Common myeloid progenitor, CD34-positive (primary cell): ENCODE data around the gene EBP.

Experiments used
- CTCF ChIA-PET: fragments of 350-600 bp; sonication (Branson Sonifier 250); formaldehyde crosslinking; loops from one replicate; lab custom pipeline; 2021; ENCODE audit warnings: antibody characterized with exemption; lab: Charles Lee
- POLR2A ChIA-PET: fragments of 350-600 bp; sonication (Branson Sonifier 250); formaldehyde crosslinking; loops from one replicate; lab custom pipeline; 2021; ENCODE audit warnings: antibody characterized with exemption; lab: Charles Lee
- DNase-seq, 3 donors: peaks; one replicate each; pipeline versions ENCODE4 v3.0.0 to v3.0.0-alpha.2; 2013
- H3K27ac ChIP-seq, 2 experiments: 1 replicate in 1 of 2; 2 replicates in 1 of 2; pipeline ENCODE4 v1.7.0; 2013; ENCODE audit warnings: inconsistent platforms in 2 of 2, low read length in 2 of 2, mild to moderate bottlenecking in 2 of 2, low read depth in 1 of 2, moderate library complexity in 1 of 2; ENCODE audit not compliant: severe bottlenecking in 2 of 2, insufficient read depth in 1 of 2, poor library complexity in 1 of 2
- H3K27me3 ChIP-seq, 5 experiments: replicated peaks in 2 of 5; 1 replicate in 3 of 5; 2 replicates in 2 of 5; pipeline versions ENCODE4 v1.6.1 to v1.7.0; 2013; ENCODE audit warnings: low read length in 4 of 5, mild to moderate bottlenecking in 2 of 5, moderate library complexity in 2 of 5, inconsistent platforms in 1 of 5; ENCODE audit not compliant: insufficient read depth in 5 of 5, control insufficient read depth in 4 of 5
- H3K36me3 ChIP-seq, 4 experiments: 1 replicate in 2 of 4; 2 replicates in 2 of 4; pipeline versions ENCODE4 v1.6.1 to v1.7.0; 2013; ENCODE audit warnings: low read length in 3 of 4, control low read depth in 1 of 4, mild to moderate bottlenecking in 1 of 4; ENCODE audit not compliant: control insufficient read depth in 4 of 4, insufficient read depth in 4 of 4
- H3K4me1 ChIP-seq, 4 experiments: 1 replicate in 3 of 4; 2 replicates in 1 of 4; pipeline versions ENCODE4 v1.6.1 to v1.7.1; 2013; ENCODE audit warnings: low read length in 3 of 4, mild to moderate bottlenecking in 3 of 4, control low read depth in 1 of 4, inconsistent platforms in 1 of 4, moderate library complexity in 1 of 4; ENCODE audit not compliant: control insufficient read depth in 4 of 4, insufficient read depth in 4 of 4; ENCODE audit errors: control extremely low read depth in 1 of 4
- H3K4me3 ChIP-seq, 7 experiments: 1 replicate in 4 of 7; 2 replicates in 3 of 7; pipeline versions ENCODE4 v1.5.1 to v1.7.0; 2013; ENCODE audit warnings: mild to moderate bottlenecking in 7 of 7, low read length in 6 of 7, moderate library complexity in 6 of 7, inconsistent platforms in 2 of 7, low read depth in 2 of 7, control low read depth in 1 of 7; ENCODE audit not compliant: insufficient read depth in 4 of 7, control insufficient read depth in 1 of 7; ENCODE audit errors: extremely low read depth in 1 of 7
- H3K9me3 ChIP-seq, 5 experiments: 1 replicate in 4 of 5; 2 replicates in 1 of 5; pipeline versions ENCODE4 v1.6.1 to v1.7.1; 2013; ENCODE audit warnings: low read length in 4 of 5, mild to moderate bottlenecking in 2 of 5, inconsistent platforms in 1 of 5, low read depth in 1 of 5, moderate library complexity in 1 of 5; ENCODE audit not compliant: control insufficient read depth in 4 of 5, insufficient read depth in 2 of 5; ENCODE audit errors: control extremely low read depth in 1 of 5
- WGBS: methylation state at CpG from one replicate; pipeline ENCODE4 v1.1.5; 2013; ENCODE audit not compliant: insufficient coverage; 5-methylcytosine and 5-hydroxymethylcytosine counted together

EBP gene

GRCh38 chrX:48491809-48492208 lies 29.8 kb upstream of the EBP start:
- POLR2A ChIA-PET, result no interaction called here
- H3K4me1 ChIP-seq, result no peaks in the 10 kb centered on the region
- H3K27me3 ChIP-seq, result no peaks in the 10 kb centered on the region
- no peak overlapping the region for H3K27ac ChIP-seq
- CTCF ChIA-PET, result no interaction called here
- no peak for DNase-seq
- 87% methylated on average over 9 of the region's 9 CpGs for WGBS
- H3K9me3 ChIP-seq, result peaks cover 0 to 5% (median 0%) of the 10 kb centered on the region in 5 experiments
- peaks cover 0 to 4% (median 2%) of the 10 kb centered on the region in 4 experiments for H3K36me3 ChIP-seq
- no peak overlapping the region for H3K4me3 ChIP-seq

GRCh38 chrX:48492293-48492910 lies 29.2 kb upstream of the EBP start:
- Histone ChIP-seq H3K27me3 (no peaks in the 10 kb centered on the region), H3K36me3 (peaks cover 0 to 1% (median under 1%) of the 10 kb centered on the region in 4 experiments), H3K9me3 (peaks cover 0 to 5% (median 0%) of the 10 kb centered on the region in 5 experiments), H3K4me1 (no peaks in the 10 kb centered on the region), H3K4me3 (no peak overlapping the region), H3K27ac (no peak overlapping the region)
- ChIA-PET CTCF (no interaction called here), POLR2A (no interaction called here)
- no peak for DNase-seq
- 89% methylated on average over 7 of the region's 7 CpGs for WGBS

GRCh38 chrX:48493890-48494364 lies 27.7 kb upstream of the EBP start:
- ChIA-PET CTCF (interaction anchor here (0.8 to 1.2 kb wide), 4 partner anchors 13 to 38 kb away, joined by 3 read pairs; no protein-coding TSS in a partner anchor), POLR2A (no interaction called here)
- H3K36me3 ChIP-seq, result no peaks in the 10 kb centered on the region
- H3K4me3 ChIP-seq, result no peak overlapping the region
- H3K4me1 ChIP-seq, result no peaks in the 10 kb centered on the region
- H3K27me3 ChIP-seq, result peaks cover 0 to 3% (median 0%) of the 10 kb centered on the region in 5 experiments
- peaks cover 0 to 5% (median 0%) of the 10 kb centered on the region in 5 experiments for H3K9me3 ChIP-seq
- H3K27ac ChIP-seq, result no peak overlapping the region
- WGBS, result 60% methylated on average over 10 of the region's 10 CpGs
- peak in 2 of 3 donors; percentile 23 to 25 for DNase-seq

- DNase-seq, result no peak
- WGBS, result 83% methylated on average over 3 of the region's 4 CpGs
- no peaks in the 10 kb centered on the region for H3K36me3 ChIP-seq
- no peaks in the 10 kb centered on the region for H3K4me1 ChIP-seq
- H3K4me3 ChIP-seq, result no peak overlapping the region
- ChIA-PET POLR2A (no interaction called here), CTCF (no interaction called here)
- no peaks in the 10 kb centered on the region for H3K9me3 ChIP-seq
- H3K27me3 ChIP-seq, result peaks cover 0 to 3% (median 0%) of the 10 kb centered on the region in 5 experiments
- no peak overlapping the region for H3K27ac ChIP-seq
Observed at GRCh38 chrX:48496660-48497059, 24.9 kb upstream of the EBP start.

GRCh38 chrX:48497871-48498270 lies 23.7 kb upstream of the EBP start:
- CTCF ChIA-PET, result no interaction called here

GRCh38 chrX:48498374-48498809 lies 23.2 kb upstream of the EBP start:
- DNase-seq, result no peak
- H3K27me3 ChIP-seq, result peaks cover 0 to 3% (median 0%) of the 10 kb centered on the region in 5 experiments
- ChIA-PET CTCF (no interaction called here), POLR2A (no interaction called here)
- H3K9me3 ChIP-seq, result no peaks in the 10 kb centered on the region
- no peak overlapping the region for H3K27ac ChIP-seq
- H3K36me3 ChIP-seq, result no peaks in the 10 kb centered on the region
- no peak overlapping the region for H3K4me3 ChIP-seq
- WGBS, result 91% methylated on average over 6 of the region's 6 CpGs
- H3K4me1 ChIP-seq, result no peaks in the 10 kb centered on the region

More at GRCh38 chrX:48497871-48498270, 23.7 kb upstream of the EBP start:
- Histone ChIP-seq H3K27ac (no peak overlapping the region), H3K4me1 (no peaks in the 10 kb centered on the region), H3K36me3 (no peaks in the 10 kb centered on the region), H3K9me3 (no peaks in the 10 kb centered on the region), H3K27me3 (peaks cover 0 to 3% (median 0%) of the 10 kb centered on the region in 5 experiments), H3K4me3 (no peak overlapping the region)
- POLR2A ChIA-PET, result no interaction called here
- 81% methylated on average over 5 of the region's 5 CpGs for WGBS
- DNase-seq, result no peak

- no peak overlapping the region for H3K4me3 ChIP-seq
- CTCF ChIA-PET, result interaction anchor here (1.0 kb wide), 1 partner anchor 9 kb away, joined by 3 read pairs; no protein-coding TSS in a partner anchor
- no peaks in the 10 kb centered on the region for H3K9me3 ChIP-seq
- POLR2A ChIA-PET, result no interaction called here
- WGBS, result 79% methylated on average over 4 of the region's 7 CpGs
- no peak overlapping the region for H3K27ac ChIP-seq
- H3K4me1 ChIP-seq, result peaks cover 0 to 6% (median 0%) of the 10 kb centered on the region in 4 experiments
- no peak for DNase-seq
- H3K27me3 ChIP-seq, result peaks cover 0 to 3% (median 0%) of the 10 kb centered on the region in 5 experiments
- no peaks in the 10 kb centered on the region for H3K36me3 ChIP-seq
Observed at GRCh38 chrX:48504261-48504660, 17.3 kb upstream of the EBP start.
